WTC11 (cell line): ENCODE measurements around the gene TMEM30A. TPM values are rescaled to one million over a fixed set of nuclear protein-coding genes. Genes with fewer than 3 reads are reported as not detected.

Experiments used
- ATAC-seq: fragments of 200-7000 bp; cut with Tn5 transposase; 2 replicates; pipeline ENCODE4 v1.10.0; 2021; ENCODE audit warnings: mild to moderate bottlenecking, moderate library complexity
- CTCF ChIA-PET: fragments of 300-600 bp; sonication (Branson Sonifier 250); formaldehyde crosslinking; loops from one replicate; lab custom pipeline; 2021; ENCODE audit warnings: antibody characterized with exemption; lab: Charles Lee
- POLR2A ChIA-PET: fragments of 350-600 bp; sonication (Branson Sonifier 250); formaldehyde crosslinking; loops from one replicate; lab custom pipeline; 2021; ENCODE audit warnings: antibody characterized with exemption; lab: Charles Lee
- DNase-seq: peaks from one replicate; pipeline ENCODE4 v3.0.0; 2021; ENCODE audit warnings: low spot score
- H3K27ac Mint-ChIP-seq: 2 replicates; pipeline ENCODE4 v1.8.0; 2021; ENCODE audit warnings: mixed read lengths
- H3K27me3 Mint-ChIP-seq: 2 replicates; pipeline ENCODE4 v1.8.0; 2021; ENCODE audit warnings: low read depth, mild to moderate bottlenecking, moderate library complexity, mixed read lengths
- H3K36me3 Mint-ChIP-seq: 2 replicates; pipeline ENCODE4 v1.8.0; 2021; ENCODE audit warnings: mixed read lengths
- H3K4me1 Mint-ChIP-seq: 2 replicates; pipeline ENCODE4 v1.8.0; 2022; ENCODE audit warnings: mixed read lengths
- H3K4me3 Mint-ChIP-seq: 2 replicates; pipeline ENCODE4 v1.8.0; 2021; ENCODE audit warnings: mild to moderate bottlenecking, moderate library complexity, mixed read lengths
- H3K9me3 Mint-ChIP-seq: 2 replicates; pipeline ENCODE4 v1.8.0; 2021; ENCODE audit warnings: mixed read lengths
- ATF6 ChIP-seq: sonication (generic); formaldehyde crosslinking; IDR thresholded peaks from 2 replicates; pipeline ENCODE4 v1.8.1; 2023; ENCODE audit warnings: mild to moderate bottlenecking, missing genetic modification reagents
- CREB1 ChIP-seq: sonication (generic); formaldehyde crosslinking; IDR thresholded peaks from 2 replicates; pipeline ENCODE4 v1.8.0; 2023; ENCODE audit warnings: mild to moderate bottlenecking, missing genetic modification reagents
- ELF4 ChIP-seq: sonication (generic); formaldehyde crosslinking; IDR thresholded peaks from 2 replicates; pipeline ENCODE4 v1.8.1; 2022; ENCODE audit warnings: low read depth, mild to moderate bottlenecking, moderate library complexity, missing genetic modification reagents
- FOXJ3 ChIP-seq: sonication (generic); formaldehyde crosslinking; IDR thresholded peaks from 2 replicates; pipeline ENCODE4 v1.9.0; 2021; ENCODE audit warnings: missing genetic modification reagents, mild to moderate bottlenecking, borderline replicate concordance
- FOXK1 ChIP-seq: sonication (generic); formaldehyde crosslinking; IDR thresholded peaks from 2 replicates; pipeline ENCODE4 v1.8.0; 2022; ENCODE audit warnings: mild to moderate bottlenecking, moderate library complexity, missing genetic modification reagents
- GRHL2 ChIP-seq: fragments of 250-450 bp; sonication (Bioruptor Pico); IDR thresholded peaks from 2 replicates; pipeline ENCODE4 v1.8.0; 2022; ENCODE audit warnings: mild to moderate bottlenecking, moderate library complexity; ENCODE audit not compliant: insufficient replicate concordance, severe bottlenecking
- HMGA2 ChIP-seq: fragments of 250-450 bp; sonication (Bioruptor Pico); IDR thresholded peaks from 2 replicates; pipeline ENCODE4 v1.4.0; 2021; ENCODE audit warnings: mild to moderate bottlenecking, moderate library complexity
- OVOL2 ChIP-seq: fragments of 250-450 bp; sonication (Bioruptor Pico); IDR thresholded peaks from 2 replicates; pipeline ENCODE4 v1.9.0; 2021; ENCODE audit warnings: mild to moderate bottlenecking, borderline replicate concordance
- PREB ChIP-seq: sonication (generic); formaldehyde crosslinking; IDR thresholded peaks from 2 replicates; pipeline ENCODE4 v1.8.1; 2022; ENCODE audit warnings: mild to moderate bottlenecking, missing genetic modification reagents, moderate library complexity, borderline replicate concordance
- ZNF138 ChIP-seq: sonication (generic); formaldehyde crosslinking; conservative IDR thresholded peaks from 2 replicates; pipeline ENCODE4 v1.8.1; 2022; ENCODE audit warnings: mild to moderate bottlenecking, moderate library complexity, missing genetic modification reagents
- ZNF263 ChIP-seq: sonication (generic); formaldehyde crosslinking; IDR thresholded peaks from 2 replicates; pipeline ENCODE4 v1.8.1; 2022; ENCODE audit warnings: low read depth, mild to moderate bottlenecking, moderate library complexity, missing genetic modification reagents
- ZNF281 ChIP-seq: sonication (generic); formaldehyde crosslinking; IDR thresholded peaks from 2 replicates; pipeline ENCODE4 v1.8.0; 2023; ENCODE audit warnings: mild to moderate bottlenecking, missing genetic modification reagents
- ZNF425 ChIP-seq: fragments of 250-450 bp; sonication (Bioruptor Pico); conservative IDR thresholded peaks from 2 replicates; pipeline ENCODE4 v1.9.0; 2021; ENCODE audit warnings: mild to moderate bottlenecking
- total RNA-seq: library from RNA; stranded (reverse); gene quantifications from 3 replicates; pipeline ENCODE4 v1.2.3, GENCODE V29; 2021
- TF ChIP-seq, protein P1 (sequence below): sonication (generic); formaldehyde crosslinking; IDR thresholded peaks from 2 replicates; pipeline ENCODE4 v1.8.0; 2022; ENCODE audit warnings: mild to moderate bottlenecking, missing genetic modification reagents
- TF ChIP-seq, protein P2 (sequence below): sonication (generic); formaldehyde crosslinking; IDR thresholded peaks from 2 replicates; pipeline ENCODE4 v1.8.0; 2022; ENCODE audit warnings: mild to moderate bottlenecking, missing genetic modification reagents

The TMEM30A gene
- total RNA-seq, 1 experiment from 2014 or later, result 81.2 TPM

GRCh38 chr6:75282706-75283105 is 1.9 kb downstream of the TMEM30A start (continued):
- no peak for TF ChIP-seq ATF6

DNA sequence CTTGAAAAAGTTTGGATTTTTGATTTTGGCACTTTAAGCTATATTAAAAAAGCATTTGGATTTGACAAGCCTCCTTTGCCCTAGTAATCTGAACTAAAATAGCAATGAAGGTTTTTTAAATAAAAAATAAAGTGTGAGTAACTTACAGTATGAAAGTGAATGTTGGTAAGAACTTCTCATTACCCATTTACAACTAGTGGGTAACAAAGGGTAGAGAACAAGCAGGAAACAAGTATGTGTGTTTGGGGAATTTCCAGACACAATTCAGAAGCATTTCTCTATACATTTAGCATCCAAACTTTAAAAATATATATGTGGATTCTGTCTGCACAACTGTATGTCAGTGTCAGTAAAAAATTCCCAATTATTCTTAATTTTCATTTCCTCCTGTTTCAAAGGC is 2.9 kb downstream of the TMEM30A start:
- H3K27ac Mint-ChIP-seq, result peak overlapping the region; percentile 61; the same call in 1 of the 2 replicates
- DNase-seq, result no peak
- H3K4me3 Mint-ChIP-seq, result peak overlapping the region; percentile 66
- peaks cover 51% of the 10 kb centered on the region for H3K4me1 Mint-ChIP-seq
- TF ChIP-seq GRHL2 (CRISPR knock-in tag) (no peak), ZNF263 (CRISPR knock-in tag) (no peak)
- TF ChIP-seq, protein P1, sequence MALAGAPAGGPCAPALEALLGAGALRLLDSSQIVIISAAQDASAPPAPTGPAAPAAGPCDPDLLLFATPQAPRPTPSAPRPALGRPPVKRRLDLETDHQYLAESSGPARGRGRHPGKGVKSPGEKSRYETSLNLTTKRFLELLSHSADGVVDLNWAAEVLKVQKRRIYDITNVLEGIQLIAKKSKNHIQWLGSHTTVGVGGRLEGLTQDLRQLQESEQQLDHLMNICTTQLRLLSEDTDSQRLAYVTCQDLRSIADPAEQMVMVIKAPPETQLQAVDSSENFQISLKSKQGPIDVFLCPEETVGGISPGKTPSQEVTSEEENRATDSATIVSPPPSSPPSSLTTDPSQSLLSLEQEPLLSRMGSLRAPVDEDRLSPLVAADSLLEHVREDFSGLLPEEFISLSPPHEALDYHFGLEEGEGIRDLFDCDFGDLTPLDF, result no peak
- TF ChIP-seq, all 79 proteins: peak for 0
- ChIA-PET CTCF (interaction anchor here (1.8 kb wide), 1 partner anchor 14 kb away, joined by 8 read pairs; no protein-coding TSS in a partner anchor), POLR2A (no interaction called here)
- ATAC-seq, result no peak
- Mint-ChIP-seq H3K36me3 (no peaks in the 10 kb centered on the region), H3K9me3 (no peaks in the 10 kb centered on the region), H3K27me3 (no peaks in the 10 kb centered on the region)

GRCh38 chr6:75280131-75280855 is 4.3 kb downstream of the TMEM30A start:
- Mint-ChIP-seq H3K36me3 (peaks cover 1% of the 10 kb centered on the region), H3K27ac (peak overlapping the region; percentile 62), H3K4me3 (peak overlapping the region; percentile 41), H3K27me3 (no peaks in the 10 kb centered on the region), H3K9me3 (no peaks in the 10 kb centered on the region; the same call in 1 of the 2 replicates), H3K4me1 (peaks cover 60% of the 10 kb centered on the region)
- no peak for ATAC-seq
- DNase-seq, result no peak
- CTCF ChIA-PET, result no interaction called here
- TF ChIP-seq PREB (CRISPR knock-in tag) (no peak), FOXK1 (CRISPR knock-in tag) (no peak), ZNF425 (CRISPR knock-in tag) (no peak), HMGA2 (no peak), ELF4 (CRISPR knock-in tag) (no peak), CREB1 (CRISPR knock-in tag) (no peak), ZNF281 (CRISPR knock-in tag) (no peak), FOXJ3 (CRISPR knock-in tag) (no peak), ZNF138 (CRISPR knock-in tag) (no peak), OVOL2 (no peak)
- TF ChIP-seq, protein P2, sequence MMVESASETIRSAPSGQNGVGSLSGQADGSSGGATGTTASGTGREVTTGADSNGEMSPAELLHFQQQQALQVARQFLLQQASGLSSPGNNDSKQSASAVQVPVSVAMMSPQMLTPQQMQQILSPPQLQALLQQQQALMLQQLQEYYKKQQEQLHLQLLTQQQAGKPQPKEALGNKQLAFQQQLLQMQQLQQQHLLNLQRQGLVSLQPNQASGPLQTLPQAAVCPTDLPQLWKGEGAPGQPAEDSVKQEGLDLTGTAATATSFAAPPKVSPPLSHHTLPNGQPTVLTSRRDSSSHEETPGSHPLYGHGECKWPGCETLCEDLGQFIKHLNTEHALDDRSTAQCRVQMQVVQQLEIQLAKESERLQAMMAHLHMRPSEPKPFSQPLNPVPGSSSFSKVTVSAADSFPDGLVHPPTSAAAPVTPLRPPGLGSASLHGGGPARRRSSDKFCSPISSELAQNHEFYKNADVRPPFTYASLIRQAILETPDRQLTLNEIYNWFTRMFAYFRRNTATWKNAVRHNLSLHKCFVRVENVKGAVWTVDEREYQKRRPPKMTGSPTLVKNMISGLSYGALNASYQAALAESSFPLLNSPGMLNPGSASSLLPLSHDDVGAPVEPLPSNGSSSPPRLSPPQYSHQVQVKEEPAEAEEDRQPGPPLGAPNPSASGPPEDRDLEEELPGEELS (CRISPR knock-in tag), result no peak
- POLR2A ChIA-PET, result no interaction called here
